Hematopoietic multipotent progenitor cell treated with erythropoietin and hydrocortisone succinate and interleukin-3 and kit ligand, for 6 days (in vitro differentiated cells): ENCODE data around the gene TRPM3.
"Not testable (repeated sequence)": the region's sequence is repeated elsewhere in the genome, so short reads cannot be mapped to it uniquely, and the experiment has no call there.

Experiments
- DNase-seq: peaks from one replicate; pipeline ENCODE4 v3.0.0-alpha.2; 2015

The TRPM3 gene

DNA sequence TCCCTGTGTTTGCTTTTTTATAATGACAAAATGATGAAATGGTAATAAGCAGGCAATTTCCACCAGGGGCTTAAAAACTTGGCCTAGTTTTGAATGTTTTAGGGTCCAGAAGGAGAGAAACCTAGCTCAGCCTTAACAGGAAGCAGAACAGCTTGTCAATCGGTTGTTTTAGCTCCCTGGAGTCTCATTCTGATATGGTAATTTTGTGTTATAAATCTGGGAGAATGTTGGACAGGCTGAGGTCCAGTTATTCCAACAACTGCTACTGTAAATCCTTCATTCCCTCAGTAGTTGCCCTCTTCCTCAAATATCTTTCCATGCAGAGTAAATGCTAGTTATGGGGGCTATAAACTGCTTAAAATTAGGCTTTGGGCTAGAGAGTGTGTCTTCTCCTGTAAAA is 397.4 kb downstream of the TRPM3 start:
- not testable (repeated sequence) for DNase-seq

DNA sequence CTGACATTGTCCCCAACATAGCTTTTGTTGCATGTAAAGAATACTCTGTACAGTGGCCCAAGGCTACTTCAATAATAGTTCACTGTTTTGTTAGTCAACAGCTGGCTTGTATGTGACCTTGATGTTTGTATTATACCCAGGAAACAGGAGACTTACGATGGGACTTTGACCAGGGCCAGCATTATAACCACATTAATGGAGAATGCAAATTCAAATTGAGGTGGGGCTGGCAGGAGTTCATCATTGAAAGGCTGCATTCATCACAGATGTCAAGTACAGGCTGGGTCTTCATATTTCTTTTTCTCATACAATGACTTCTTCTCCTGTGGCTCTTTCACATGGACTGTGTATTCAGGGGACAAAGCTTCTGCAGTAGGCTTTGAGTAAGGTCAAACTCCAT is 414.6 kb downstream of the TRPM3 start:
- not testable (repeated sequence) for DNase-seq

DNA sequence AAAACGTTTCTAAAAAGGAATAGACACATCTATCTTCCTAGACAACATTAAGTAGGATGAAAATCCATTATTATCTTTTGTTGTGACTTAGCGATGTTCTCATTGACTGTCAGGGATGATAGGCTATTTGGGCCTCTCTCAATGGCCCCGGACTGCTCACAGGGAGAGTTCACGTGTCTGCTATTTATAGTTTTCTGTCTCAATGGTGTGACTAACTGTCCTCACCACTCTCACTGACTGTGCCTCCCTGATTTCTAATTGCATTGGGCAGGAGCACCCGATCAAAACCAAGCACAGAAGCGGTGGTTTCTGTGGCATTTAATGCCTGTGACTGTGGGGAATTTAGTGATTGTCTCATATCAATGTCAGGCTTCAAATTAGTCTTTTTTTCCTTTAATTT is 420.3 kb downstream of the TRPM3 start:
- DNase-seq, result no peak

DNA sequence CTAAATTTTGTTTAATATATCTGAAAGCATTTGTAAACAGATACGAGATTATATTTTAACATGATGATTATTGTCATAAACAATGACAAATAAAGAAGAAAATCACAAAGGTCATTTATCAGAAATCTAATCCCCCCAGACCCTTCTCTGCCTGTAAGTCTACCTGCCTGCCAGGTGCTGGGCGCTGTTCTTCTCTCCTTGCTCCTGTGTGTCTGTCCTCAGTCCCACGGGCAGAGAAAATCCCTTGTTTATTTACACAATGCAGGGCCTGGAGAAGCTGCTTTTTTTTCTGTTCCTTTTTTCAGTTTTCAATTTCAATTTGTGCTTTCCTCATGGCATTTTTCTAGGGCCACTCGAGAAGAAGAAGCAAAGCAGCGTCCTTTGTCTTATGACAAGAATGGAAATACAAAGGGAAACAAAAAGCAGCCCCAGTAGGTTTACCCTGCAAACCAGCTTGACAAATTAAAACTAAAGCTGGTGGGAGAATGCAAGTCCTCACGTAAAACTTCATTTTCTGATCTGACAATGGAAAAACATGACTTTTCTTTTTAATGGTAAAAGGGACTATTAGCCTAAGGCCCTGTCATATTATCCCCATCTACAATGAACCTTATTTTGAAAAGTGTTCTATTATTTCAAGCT is 424.6 kb downstream of the TRPM3 start:
- DNase-seq, result no peak

DNA sequence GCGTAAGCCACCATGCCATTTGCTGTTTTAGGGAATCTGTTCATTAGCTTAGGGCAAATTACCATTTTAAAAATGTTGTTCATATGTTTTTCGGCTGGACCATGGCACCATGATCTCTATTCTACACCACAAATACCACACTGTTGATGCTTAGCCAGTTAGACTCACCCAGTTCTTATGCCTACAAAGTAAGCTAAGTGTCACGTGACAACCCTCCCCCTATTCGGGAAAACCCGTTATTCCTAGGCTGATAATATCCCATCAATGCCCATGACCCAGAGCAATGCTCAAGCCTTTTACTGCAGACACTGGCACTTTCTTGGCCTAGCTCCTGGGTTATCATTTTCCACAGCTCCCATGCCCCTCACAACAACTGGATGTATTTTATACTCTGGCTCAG is 426.7 kb downstream of the TRPM3 start:
- no peak for DNase-seq

DNA sequence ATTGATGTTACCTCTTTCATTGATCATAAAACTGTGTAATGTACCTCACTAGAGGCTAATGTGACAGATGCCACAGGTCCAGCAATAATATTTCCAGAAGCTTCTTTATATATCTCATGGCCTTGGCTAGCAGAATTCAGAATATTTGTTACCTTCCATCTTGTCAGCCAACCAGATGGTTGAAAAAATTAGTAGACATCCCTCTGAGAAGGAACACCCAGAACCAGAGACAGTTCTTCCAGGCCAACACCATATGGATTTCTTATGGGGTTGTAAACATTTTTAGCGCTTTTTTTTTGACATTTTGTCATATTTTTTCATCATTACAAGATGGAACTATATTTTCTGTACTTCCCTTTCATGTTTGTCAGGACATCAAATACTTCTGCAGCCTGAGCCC is 428.2 kb downstream of the TRPM3 start:
- no peak for DNase-seq

DNA sequence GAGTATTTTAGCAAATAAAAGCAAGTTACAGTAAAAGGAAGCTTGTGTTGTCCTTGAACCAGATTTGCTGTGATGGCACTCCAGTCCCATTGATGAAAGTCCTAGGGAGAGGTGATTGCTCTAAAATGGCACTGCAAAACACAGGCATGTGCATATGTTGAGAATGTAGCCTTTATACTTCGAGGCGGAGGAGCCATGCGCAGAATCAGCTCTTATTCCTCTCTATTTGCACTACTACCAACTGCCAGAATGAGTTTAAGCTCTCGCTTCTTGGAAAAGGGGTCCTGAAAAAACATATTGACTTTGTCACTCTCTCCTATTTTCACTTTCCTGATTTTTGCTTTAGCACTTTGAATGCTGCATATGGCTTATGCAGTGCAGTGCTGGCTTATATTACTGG is 429.0 kb downstream of the TRPM3 start:
- no peak for DNase-seq

DNA sequence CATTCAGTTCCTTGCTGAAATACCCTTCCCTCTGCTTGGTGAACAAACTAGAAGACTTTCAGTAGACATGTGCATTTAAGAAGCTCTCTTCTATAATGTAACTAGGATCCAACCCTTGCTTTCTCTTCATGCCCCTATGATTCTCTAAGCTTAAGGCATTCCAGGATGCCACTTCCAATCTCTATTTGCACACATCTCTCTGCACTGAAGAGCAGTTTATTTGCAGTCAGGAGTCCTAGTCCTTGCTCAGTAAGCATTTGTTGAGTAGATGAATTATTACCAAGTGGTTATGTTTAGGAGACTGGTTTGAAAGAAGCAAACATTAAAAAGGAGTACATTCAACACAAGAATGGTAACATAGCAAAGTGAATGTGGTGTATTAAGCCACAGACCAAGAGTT is 432.7 kb downstream of the TRPM3 start:
- no peak for DNase-seq

DNA sequence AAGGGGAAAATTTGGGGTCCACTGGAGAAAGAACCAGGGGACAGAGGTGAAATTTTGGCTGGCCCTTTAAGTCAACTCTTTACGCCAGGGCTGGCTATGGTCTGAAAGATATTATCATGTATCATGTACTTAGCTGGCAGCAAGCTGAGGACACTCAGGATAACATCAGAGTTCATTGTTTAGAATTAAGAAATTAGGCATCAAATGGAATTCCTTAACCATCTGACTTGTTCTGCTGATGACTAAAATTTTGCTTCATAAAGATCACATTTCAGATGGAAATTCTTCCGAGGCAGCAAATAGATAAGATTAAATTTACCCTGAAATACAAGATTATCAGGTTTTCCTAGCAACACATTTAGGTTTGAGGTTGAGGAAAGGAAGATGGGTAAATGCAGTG is 437.6 kb downstream of the TRPM3 start:
- DNase-seq, result no peak

DNA sequence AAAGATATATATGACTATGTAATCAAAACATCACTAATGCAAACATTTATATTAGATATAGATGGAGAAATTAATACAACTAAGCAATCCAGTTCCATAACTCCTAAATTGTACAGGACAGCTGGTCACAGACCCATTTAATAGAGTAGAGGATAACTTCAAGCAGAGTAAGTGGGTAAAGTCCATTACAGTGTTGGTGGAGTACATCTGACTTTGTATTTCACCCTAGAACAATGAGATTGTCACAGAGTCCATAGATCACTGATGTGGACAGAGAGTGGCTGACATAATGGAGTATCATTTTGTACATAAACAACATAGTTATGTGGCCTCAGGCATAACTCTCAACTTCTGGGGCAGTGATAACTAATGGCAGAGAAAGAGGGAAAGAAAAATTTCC is 439.1 kb downstream of the TRPM3 start:
- DNase-seq, result no peak

DNA sequence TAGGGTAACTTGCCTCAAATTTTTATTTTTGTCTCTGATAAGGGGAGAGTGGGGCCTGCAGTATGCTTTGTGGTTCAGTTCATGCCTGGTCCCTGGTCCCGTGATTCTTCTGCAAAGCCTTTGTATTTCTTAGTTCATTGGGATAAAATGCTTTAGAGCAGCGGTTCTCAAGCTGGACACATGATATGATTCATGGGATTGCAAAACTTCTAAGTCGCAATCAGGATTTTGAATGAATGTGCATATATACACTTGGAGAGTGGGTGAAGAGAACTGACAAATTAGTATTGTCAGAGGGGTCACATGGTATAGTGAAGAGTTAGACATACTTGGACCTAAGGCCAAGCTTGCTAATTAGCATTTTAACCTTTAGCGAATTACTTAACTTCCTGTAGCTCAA is 441.6 kb downstream of the TRPM3 start:
- DNase-seq, result no peak

DNA sequence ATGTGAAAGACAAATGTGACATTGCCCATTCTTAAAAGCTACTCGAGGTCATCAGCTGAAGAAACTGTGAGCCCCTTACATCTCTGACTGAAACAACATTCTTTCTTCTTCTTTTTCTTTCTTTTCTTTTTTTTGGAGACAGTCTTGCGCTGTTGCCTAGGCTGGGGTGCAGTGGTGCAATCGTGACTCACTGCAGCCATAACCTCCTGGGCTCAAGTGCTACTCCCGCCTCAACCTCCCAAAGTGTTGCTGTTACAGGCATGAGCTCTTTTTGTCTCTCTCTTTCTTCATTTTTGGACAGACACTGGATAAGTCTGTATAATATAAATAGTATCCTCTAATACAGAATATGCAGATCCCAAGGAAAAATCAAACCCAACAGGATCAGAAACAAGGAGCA is 443.3 kb downstream of the TRPM3 start:
- no peak for DNase-seq

DNA sequence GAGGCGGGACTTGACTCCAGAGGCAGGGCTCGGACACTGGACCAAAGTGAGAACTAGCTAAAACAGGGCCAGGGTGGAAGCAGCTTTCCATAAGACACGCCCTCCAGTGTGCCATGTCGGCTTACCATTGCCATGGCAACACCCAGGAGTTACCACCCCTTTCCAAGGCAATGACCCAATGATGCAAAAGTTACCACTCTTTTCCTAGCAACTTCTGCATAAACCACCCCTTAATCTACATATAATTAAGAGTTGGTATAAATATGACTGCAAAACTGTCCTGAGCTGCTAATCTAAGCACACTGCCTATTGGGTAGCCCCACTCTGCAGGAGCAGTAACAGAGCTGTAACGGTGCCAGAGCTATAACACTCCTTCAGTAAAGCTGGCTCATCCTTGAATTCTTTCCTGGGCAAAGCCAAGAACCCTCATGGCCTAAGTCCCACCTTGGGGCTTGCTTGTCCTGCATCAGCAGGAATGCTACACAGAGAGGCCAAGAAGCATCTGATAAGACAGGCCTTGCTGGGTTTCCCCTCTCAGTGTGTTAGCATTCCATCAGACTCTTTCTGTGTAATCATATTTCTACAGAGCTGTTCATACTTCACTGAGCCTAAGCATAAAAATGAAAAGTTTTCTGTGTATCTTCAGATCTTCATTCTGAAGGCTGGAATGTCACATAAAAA is 444.2 kb downstream of the TRPM3 start:
- DNase-seq, result no peak

DNA sequence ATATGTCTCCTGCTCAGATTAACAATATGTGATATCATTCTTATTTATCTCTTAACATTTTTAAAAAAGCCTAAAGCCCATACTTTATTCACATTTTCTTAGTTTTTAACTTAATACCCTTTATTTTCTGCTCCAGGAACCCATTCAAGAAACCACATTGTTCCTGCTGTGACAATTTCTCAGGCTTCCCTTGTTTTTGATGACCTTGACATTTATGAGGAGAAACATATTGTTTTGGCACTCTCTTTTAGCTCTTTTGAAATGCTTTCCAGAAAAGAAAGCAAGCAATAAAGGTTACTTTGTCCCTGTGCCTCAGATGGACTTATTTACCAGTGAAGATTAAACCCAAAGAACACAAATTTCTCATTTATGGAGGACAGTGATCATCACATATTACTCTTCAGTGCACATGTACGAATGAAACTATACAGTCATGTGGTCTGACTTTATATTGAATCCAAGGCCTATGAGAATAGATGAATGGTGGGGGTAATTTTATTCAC is 445.5 kb downstream of the TRPM3 start:
- no peak for DNase-seq

DNA sequence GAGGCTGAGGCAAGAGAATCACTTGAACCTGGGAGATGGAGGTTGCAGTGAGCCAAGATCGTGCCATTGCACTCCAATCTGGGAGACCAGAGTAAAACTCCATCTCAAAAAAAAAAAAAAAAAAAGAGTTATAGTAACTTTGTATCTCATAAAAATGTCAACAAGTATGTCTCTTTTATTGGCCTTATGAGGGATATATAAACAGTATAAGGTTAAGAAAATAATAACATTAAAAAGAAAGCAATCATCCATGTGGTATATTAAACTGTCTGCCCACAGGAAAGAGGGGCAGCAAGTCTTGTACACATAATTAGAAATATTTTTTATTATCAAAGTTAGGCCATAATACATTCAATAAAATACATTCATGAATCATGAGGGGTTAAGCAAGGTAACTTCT is 447.6 kb downstream of the TRPM3 start:
- DNase-seq, result no peak

DNA sequence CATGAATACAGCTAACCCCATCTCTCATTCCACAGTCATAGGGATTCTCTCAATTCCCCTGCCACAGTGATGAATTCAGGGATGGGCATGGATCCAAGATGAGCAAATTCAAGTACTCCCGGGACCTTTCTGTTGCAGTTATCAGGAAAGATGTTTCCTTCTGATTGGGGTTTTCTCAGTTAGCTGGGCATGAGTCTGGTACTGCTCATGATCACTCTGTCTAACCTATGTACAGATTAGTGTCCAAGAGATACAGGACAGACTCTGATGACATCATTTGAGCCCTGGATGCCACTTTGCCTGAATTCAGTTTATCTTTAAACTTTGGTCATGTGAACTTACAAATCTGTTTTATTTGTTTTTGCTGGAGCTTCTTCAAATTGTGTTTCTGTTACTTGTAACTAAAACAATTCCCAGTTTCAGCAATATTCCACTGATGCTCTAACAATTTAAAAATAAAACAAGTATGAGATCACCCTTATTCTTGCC is 449.2 kb downstream of the TRPM3 start:
- DNase-seq, result no peak

DNA sequence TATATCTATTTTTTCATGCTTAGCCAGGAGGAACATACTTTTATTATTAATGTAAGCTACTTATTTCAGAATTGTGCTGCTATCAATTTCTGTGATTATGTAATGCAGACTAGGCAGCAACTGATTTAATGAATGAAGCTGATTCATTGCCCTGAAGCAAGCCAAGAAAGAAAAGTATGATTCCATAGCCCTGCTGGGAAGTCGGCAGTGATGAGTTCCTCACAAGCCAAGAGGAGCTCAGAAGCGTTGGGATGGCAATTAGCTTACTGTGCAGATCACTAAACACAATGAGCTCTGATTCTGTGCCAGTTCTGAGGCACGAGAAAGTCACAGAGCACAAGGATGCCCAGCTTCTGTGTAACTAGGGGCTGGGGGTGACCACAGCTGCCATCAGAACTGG is 452.7 kb downstream of the TRPM3 start:
- DNase-seq, result no peak

DNA sequence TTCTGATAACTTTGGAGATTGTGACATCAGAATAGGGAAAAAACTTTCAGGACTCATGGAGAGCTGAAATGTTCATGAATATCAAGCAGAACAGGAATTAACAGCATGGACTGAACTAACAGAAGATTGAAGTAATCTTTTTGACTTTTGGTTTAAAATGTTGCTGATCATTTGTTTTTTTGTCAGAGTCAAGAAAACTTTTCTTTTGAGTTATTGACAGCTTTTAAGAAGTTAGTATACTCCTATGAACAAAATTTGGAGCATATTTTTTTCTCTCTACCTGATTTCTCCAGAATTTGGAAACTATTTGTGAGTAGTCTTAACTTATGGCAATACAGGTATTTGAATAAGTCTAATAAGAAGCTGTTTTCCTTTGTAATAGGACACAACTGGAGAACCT is 462.7 kb downstream of the TRPM3 start:
- no peak for DNase-seq

DNA sequence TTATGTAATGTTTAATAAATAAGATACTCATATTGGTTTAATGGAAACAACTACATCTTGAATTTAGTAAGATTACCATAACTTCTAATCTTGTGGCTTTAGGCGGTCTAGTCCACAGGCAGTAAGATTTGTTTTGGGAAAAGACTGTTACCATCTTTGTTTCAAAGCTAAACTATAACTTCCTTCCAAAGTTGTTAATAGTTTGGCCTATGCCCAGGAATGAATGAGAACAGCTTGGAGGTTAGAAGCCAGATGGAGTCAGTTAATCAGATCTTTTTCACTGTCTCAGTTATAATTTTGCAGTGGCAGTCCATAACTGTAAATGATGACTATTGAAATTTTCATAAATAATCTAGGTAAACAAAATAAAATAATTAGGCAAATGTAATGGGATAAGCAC is 465.1 kb downstream of the TRPM3 start:
- no peak for DNase-seq

DNA sequence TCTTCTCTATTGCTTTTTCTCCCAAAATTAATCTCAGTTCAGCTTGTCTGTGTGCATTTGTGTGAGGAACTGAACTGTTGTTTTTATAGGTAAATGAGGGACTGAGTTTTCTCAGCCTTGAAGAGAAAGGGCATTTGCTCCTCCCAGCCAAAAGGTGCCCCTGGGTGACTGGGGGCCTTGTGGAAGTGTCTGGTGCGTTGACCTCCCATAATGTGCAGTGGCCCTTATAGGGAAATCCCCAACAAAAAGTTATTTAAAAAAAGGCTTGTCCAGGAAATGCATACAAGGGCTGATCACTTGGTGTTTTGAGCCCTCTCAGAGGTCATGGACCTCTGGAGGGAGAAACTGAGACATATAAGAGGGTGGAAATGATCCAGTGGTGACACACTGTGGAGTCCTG is 467.3 kb downstream of the TRPM3 start:
- DNase-seq, result no peak

DNA sequence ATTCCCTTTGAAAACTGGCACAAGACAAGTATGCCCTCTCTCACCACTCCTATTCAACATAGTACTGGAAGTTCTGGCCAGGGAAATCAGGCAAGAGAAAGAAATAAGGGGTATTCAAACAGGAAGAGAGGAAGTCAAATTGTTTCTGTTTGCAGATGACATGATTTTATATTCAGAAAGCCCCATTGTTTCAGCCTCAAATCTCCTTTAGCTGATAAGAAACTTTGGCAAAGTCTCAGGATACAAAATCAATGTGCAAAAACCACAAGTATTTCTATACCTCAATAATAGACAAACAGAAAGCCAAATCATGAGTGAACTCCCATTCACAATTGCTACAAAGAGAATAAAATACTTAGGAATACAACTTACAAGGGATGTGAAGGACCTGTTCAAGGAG is 476.8 kb downstream of the TRPM3 start:
- not testable (repeated sequence) for DNase-seq

DNA sequence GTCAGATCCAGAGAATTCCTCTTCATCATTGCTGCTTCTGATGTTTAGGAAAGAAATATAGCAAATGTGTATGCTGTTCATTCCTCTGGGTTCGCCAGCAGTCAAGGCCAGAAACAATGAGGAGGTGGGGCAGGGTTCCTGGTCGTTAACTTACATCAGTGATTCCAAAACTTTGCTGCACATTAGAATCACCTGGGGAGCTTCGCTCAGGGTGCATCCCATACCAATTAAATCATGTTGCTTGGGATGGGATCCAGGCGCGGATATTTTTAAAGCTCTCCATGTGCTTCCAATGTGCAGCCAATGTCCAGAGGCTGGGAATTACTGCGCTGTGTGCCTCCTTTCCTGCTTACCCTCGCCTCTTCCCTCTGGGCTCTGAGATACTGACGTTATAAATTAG is 479.1 kb downstream of the TRPM3 start:
- DNase-seq, result no peak

DNA sequence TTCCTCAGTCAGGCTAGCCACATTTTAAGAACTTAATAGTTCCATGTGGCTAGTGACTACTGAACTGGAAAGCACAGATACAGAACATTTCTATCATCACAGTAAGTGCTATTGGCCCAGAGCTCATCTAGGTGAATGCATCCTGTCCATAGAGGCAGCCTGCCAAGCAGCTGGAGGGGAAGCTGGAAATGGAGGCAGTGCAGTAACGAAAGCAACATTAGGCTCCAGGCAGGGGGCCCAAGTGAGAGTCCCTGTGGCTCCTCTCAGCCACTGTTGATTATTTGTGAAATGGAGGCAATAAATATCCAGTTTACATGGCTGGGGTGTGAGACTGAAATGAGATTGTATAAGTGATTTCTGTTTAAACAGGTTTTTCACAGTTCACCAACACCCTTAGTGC is 479.8 kb downstream of the TRPM3 start:
- no peak for DNase-seq

DNA sequence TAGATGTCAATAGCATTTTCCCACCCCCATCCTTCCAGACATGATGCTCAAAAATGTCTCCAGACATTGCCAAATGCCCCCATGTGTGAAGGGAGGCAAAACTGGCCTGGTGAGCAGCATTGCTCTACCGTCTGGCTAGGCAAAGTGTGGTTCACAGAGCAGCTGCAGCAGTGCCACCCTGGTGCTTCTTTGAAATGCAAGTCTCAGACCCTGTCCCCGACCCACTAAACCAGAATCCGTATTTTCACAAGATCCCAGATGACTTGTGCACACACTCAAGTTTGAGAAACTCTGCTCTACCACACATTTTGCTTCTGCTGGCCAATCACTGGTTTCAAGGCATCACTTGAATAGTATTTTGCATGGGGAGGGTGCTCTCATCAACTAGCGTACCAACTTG is 480.4 kb downstream of the TRPM3 start:
- no peak for DNase-seq
